ENCODE measurements around the gene PDK4.
"Not testable (repeated sequence)": the region's sequence is repeated elsewhere in the genome, so short reads cannot be mapped to it uniquely, and the experiment has no call there.

PDK4 gene

GRCh38 chr7:95604397-95604796 lies 8.1 kb upstream of the PDK4 start:
- not testable (repeated sequence) for DNase-seq

GRCh38 chr7:95602421-95602820 lies 6.1 kb upstream of the PDK4 start:
- DNase-seq: no peak

DNA sequence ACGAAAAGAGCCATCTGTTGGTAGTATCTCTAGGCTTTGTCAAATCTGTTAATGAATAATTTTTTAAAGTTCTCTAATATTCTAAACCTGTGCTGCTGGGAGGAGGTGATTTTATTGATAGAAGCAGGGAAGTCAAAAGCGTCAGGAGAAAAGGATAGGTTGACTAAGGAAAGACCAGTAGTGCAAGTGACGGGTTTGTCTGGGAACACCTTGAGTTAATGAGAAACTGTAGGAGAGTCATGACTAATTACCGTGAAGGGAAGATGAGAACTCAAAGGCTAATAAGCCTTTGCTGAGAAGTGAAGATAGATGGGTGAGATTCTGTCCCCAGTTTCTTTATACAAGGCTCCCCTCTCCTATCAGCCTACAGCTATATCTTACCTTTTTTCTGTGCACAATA lies 5.0 kb upstream of the PDK4 start:
- DNase-seq: no peak

DNA sequence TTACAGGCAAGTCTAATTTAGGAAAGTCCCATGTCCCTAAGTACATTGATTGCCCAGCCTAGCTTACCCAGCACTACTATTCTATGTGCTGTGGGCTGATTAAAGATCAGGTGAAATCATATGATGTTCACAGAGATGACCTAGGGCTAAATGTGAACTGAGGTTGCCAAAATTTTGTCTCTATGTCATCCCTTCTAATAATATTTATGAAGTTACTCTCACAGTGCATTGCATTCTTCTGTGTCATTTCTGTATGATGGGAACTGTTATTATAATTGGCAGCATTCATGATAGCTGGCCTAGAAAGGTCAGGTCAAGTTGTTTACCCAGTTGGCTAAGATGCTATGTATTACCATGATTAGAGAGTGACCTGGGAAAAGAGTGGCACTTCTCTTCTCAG lies 2.8 kb upstream of the PDK4 start:
- DNase-seq: no peak

DNA sequence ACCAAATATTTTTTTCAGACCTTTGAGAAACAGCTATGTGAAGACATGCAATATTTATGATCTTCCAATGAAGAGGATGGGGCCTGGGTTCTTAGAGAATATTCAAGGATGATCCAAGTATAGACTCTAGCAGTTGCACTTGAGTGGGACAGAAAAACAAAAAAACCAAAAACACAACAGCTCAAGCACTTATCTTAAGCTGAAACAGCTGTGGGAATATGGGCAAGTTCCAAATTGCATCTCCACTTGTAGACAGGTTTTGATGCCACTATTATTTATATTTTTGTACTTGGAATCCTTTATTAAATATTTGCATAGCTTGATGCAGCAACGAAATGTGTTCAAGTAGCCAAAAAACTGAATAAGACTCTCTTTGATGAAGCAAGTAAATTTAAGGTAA lies 2.2 kb upstream of the PDK4 start:
- DNase-seq: no peak

DNA sequence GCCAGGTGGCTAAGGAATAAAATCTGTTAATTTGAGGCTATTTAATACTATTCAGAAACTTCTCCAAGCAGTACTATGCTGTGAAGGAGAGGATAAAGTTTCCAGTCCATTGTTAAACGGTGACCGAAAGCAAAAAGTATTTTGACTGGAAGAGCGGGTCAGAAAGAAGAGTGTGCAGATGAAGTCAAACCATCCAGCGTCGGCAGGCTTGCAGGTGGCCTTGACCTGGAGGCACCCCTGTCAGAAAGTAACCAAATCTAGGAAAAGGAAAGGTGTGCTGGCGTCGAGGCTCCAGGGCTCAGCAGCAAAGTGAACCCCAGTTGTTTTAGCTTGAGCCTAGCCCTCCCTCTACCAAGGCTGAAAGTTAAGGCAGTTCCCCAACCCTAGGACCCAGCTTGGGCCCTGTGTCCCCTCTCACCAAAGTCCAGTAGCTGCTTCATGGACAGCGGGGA lies 544 bp downstream of the PDK4 start:
- no peak for DNase-seq

DNA sequence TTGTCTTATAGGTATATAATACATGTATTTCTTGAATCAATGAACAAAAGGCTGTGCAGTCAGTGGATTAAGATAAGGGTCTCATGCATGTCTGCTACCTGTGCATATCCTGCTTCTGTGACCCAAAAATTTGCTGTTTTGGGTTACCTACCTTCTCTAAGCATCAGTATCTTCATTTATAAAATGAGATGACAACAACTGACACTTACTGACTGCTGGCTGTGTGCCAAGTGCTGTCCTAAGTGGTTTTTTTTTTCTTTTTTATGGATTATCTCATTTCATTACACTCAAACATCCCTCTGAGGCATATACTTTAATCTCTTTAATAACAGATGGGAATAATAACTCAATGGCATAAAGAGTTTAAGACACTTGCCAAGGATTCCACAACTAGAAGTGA lies 2.1 kb downstream of the PDK4 start:
- no peak for DNase-seq

GRCh38 chr7:95593343-95593742 lies 3.0 kb downstream of the PDK4 start:
- DNase-seq: no peak

- no peak for DNase-seq
These were observed 3.7 kb downstream of the PDK4 start for GRCh38 chr7:95592570-95592969.

DNA sequence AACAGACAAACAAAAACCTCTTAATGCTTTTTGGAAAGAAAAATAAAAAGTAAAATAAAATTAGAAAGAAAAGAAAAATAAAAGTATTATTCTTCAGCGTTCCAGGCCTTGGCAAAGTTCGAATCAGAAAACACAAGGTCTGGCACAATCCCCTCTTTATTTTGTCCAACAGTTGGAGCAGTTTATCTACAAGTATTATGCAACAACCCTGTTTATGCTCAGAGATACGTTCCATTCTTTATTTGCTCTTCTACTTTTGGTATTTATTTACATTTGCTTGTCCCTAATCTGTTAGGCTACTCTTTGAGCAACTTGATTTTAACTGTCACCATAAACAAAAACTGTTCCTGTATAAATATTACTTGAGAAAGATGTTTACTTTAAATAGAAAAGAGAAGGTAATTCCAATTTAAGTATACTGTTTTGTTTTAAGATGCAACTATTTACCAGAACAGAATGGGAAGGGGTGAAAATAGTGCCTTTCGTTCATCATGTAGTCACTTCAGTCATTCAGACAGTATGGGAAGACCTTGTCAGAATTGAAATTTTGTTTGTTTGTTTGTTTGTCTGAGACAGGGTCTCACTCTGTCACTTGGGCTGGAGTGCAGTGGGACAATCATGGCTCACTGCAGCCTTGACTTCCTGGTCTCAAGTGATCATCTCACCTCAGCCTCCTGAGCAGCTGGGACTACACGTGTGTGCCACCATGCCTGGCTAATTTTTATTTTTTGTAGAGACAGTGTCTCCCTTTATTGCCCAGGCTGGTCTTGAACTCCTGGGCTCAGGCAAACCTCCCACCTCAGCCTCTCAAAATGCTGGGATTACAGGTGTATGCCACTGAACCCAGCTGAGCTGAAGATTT lies 5.7 kb downstream of the PDK4 start:
- no peak for DNase-seq

GRCh38 chr7:95589766-95590165 lies 6.5 kb downstream of the PDK4 start:
- DNase-seq: no peak

- no peak for DNase-seq
These were observed 7.3 kb downstream of the PDK4 start for GRCh38 chr7:95589031-95589430.

DNA sequence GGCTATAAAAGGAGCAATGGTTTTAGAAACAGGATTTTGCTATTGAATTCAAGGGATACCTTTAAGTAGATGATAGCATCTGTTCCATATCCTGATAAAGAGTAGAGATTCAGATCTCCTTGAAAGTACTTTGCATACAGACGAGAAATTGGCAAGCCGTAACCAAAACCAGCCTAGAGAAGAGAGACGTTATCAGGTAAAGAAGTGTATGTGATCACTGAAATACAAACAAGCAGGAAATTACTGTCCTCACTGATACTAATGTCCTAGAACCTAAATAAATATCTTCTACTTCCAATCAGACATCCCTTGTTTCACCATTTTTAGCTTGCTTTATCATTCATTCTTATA lies 9.4 kb downstream of the PDK4 start:
- no peak for DNase-seq

GRCh38 chr7:95585426-95585789 lies 10.9 kb downstream of the PDK4 start:
- no peak for DNase-seq

DNA sequence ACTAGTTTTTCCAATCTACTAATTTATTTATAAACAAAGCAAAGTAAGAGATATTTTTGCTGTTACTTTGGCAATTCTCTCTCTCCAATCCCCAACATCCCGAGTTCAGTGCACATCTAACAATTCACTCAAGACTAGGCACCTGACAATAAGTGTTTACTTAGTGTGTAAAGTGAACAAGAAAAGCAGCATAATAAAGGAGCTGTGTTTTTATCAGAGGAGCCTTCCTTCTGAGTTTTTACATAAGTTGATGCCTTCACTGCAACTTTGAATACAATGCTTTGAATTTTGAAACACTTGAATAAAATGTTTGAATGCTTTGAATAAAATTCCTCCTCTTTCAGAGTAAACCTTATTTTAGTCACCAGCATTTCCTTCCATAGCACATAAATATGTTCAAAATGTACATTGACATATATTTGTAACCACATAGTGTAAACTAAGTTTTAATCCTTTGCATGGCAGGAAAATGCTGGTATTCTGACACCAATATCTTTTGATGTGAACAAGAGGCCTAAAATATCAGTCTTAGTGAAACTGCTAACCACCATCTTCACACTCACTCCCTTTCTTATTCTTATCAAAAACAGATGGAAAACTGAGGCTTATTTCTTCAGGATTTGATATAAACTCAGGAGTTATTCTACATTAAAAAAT lies 11.4 kb downstream of the PDK4 start:
- no peak for DNase-seq

- no peak for DNase-seq
These were observed 12.3 kb downstream of the PDK4 start for GRCh38 chr7:95583834-95584621.

- no peak for DNase-seq
These were observed 13.6 kb downstream of the PDK4 start for GRCh38 chr7:95582578-95583293.

DNA sequence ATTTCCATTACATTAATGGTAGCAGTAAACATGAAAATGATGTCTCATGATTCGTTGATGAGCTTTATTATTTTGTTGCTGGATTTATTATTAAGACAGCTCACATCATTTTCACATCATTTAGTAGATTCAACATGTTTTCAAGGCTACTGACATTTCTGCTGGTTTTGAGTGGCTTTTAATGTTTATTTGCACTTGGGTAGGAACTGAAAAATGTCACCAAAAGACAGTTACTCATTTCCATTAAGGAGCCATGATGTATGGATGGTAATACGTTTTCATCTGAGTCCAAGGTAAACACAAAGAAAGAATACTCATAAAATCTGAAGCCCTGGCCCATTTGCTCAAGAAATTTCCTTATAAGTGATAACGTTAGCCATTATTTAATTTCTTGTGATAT lies 14.8 kb downstream of the PDK4 start:
- no peak for DNase-seq

DNA sequence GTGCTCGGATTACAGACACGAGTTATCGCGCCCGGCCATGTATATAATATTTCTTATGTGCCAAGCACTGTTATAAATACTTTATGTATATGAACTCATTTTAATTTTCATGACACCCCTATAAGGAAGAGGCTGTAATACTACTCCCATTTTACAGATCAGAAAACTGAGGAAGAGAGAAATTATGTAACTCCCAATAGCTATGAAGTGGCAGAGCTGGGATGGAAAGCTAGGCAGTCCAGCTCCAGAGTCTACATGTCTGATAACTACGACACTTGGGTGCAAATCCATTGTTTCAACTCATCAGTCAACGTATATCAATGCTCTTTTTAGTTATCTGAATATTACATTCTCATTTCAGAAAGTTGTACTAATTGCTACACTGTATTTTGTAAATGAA lies 17.0 kb downstream of the PDK4 start:
- no peak for DNase-seq

DNA sequence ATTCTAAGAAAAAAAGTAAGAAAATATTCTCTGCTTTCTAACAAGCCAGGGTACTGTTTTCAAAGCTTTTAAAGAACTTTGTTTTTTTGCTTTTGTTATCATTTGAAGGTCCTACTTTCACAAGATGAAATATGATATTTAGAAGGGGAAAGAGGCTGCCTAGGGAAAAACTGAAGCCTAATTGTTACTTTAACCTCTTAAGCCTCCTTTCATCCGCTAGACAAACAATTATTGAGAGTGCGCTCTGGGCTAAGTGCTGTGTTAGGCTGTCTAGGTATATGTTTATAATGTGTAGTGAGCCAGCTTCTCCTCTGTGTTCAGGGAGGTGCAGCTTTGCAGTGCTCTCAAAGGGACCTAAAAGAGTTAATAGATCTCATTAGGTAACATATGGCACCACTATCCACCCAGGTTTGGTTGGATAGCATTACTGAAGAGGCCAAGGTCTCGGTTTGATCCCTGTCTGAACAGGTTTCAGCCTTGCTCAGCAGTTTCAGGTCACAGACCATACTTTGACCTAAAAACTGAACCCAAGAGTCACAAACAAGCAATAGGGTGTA lies 17.9 kb downstream of the PDK4 start:
- DNase-seq: no peak

DNA sequence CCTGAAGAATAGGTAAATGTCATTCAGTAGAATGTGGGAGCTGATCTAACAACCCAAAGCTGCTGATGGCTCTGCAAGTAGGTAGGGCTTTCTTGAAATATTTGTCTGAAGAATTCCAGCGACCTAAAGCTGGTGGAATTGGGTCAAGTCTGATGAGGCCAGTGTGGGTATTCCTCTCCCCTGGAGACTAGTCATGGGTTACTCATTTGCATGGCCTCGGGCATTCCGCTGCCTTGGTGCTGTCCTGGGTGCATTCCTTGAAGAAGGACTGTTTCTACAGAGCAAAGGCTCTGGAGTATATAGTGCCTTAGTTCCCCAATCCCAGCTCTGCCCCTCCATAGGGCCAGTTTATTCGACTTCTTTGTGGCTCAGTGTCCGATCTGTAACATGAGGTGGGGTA lies 19.2 kb downstream of the PDK4 start:
- DNase-seq: no peak

DNA sequence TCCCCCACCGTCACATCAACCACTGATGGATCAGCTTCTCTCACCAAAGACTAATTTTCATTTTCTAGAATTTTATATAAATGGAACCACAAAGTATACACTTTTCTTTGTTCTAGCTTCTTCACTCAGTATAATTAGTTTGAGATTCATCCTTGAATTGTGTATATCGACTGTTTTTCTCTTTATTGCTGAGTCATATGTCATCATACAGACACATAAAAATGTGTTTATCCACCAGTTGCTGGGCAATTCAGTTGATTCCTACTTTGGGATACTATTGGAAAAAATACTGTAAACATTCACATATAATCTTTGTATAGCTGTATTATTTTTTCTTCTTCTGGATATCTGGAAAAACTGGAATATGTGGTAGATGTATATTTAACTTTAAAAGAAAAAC lies 26.6 kb downstream of the PDK4 start:
- no peak for DNase-seq

DNA sequence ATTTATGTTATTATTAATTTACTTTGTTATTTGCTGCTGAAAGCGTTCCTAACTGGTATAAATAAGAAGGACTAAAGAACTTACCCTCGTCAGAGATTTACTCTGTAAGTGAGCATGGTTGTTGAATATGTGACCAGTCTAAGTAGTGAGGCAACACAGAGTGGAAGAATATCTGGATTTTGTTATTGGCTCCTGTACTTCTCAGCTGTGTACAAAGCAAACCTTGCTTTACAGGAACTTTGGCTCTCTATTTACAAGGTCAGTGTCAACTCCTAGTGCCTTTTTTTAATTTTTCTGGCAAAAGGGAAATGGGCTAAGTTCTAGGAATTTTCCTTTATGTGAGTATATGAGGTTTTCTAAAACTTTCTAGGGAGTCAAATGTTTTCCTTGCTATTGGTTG lies 35.6 kb downstream of the PDK4 start:
- DNase-seq: no peak
